HL-60/S4 (cell line): ENCODE data around the gene CPM.

ENCODE experiments used
- in situ Hi-C: fragments of 300-500 bp; cut with MboI; formaldehyde crosslinking; loops from 2 replicates; pipeline ENCODE4 v1.14.3; 2022; ENCODE audit warnings: low sequenced_read_pairs

CPM gene

GRCh38 chr12:68932961-68933893, at the start of gene CPM:
Gene CPM (minus strand): TSS chr12:68933171. CDS start chr12:68932837, 334 bp downstream.
- in situ Hi-C loops, result no loop called here

- in situ Hi-C loops, result no loop called here
Observed at GRCh38 chr12:68981516-68981915, 48.5 kb upstream of the CPM start.

- in situ Hi-C loops, result no loop called here
Observed at GRCh38 chr12:68980476-68981212, 47.7 kb upstream of the CPM start.

GRCh38 chr12:68978678-68979077, 45.7 kb upstream of the CPM start:
- in situ Hi-C loops, result no loop called here

GRCh38 chr12:68977909-68978610, 45.1 kb upstream of the CPM start:
- in situ Hi-C loops, result no loop called here

GRCh38 chr12:68977335-68977734, 44.4 kb upstream of the CPM start:
- in situ Hi-C loops, result no loop called here

- in situ Hi-C loops, result no loop called here
Observed at GRCh38 chr12:68976395-68976841, 43.4 kb upstream of the CPM start.

GRCh38 chr12:68975811-68976210, 42.8 kb upstream of the CPM start:
- in situ Hi-C loops, result no loop called here

- in situ Hi-C loops, result no loop called here
Observed at GRCh38 chr12:68972595-68972994, 39.6 kb upstream of the CPM start.

- in situ Hi-C loops, result no loop called here
Observed at GRCh38 chr12:68971404-68971803, 38.4 kb upstream of the CPM start.

GRCh38 chr12:68970951-68971350, 38.0 kb upstream of the CPM start:
- in situ Hi-C loops, result no loop called here

GRCh38 chr12:68970306-68970705, 37.3 kb upstream of the CPM start:
- in situ Hi-C loops, result no loop called here

- in situ Hi-C loops, result no loop called here
Observed at GRCh38 chr12:68967046-68967445, 34.1 kb upstream of the CPM start.

GRCh38 chr12:68963856-68964745, 31.1 kb upstream of the CPM start:
- in situ Hi-C loops, result no loop called here

- in situ Hi-C loops, result no loop called here
Observed at GRCh38 chr12:68962877-68963855, 30.2 kb upstream of the CPM start.

- in situ Hi-C loops, result no loop called here
Observed at GRCh38 chr12:68959891-68960464, 27.0 kb upstream of the CPM start.

- in situ Hi-C loops, result no loop called here
Observed at GRCh38 chr12:68959143-68959858, 26.3 kb upstream of the CPM start.

- in situ Hi-C loops, result no loop called here
Observed at GRCh38 chr12:68958322-68958721, 25.4 kb upstream of the CPM start.
